Gastrocnemius medialis (tissue), 4 donors: ENCODE data around the gene OR2T5. TPM values are rescaled to one million over a fixed set of nuclear protein-coding genes. Genes with fewer than 3 reads are reported as not detected.
"Not testable (repeated sequence)": the region's sequence is repeated elsewhere in the genome, so short reads cannot be mapped to it uniquely, and the experiment has no call there.

Experiments
- ATAC-seq, 2 donors: fragments of 150-250 bp; one replicate each; pipeline ENCODE4 v1.9.1; 2016
- DNase-seq, 2 donors: peaks; one replicate each; pipeline ENCODE4 v3.0.0-alpha.2; 2019
- H3K27ac ChIP-seq, 4 donors: fragments of 200-600 bp; sonication (generic); 1 replicate in 1 of 4; 2 replicates in 3 of 4; pipeline ENCODE4 v1.5.1; 2016 to 2018; ENCODE audit warnings: mild to moderate bottlenecking in 2 of 4, moderate library complexity in 1 of 4
- H3K27me3 ChIP-seq, 3 donors: fragments of 200-600 bp; sonication (generic) in 2 of 3; 1 replicate in 1 of 3; 2 replicates in 2 of 3; pipeline versions ENCODE4 v1.5.1 to v1.6.0; 2016 to 2019; ENCODE audit warnings: mild to moderate bottlenecking in 1 of 3, moderate library complexity in 1 of 3
- H3K36me3 ChIP-seq, 2 donors: fragments of 200-600 bp; sonication (generic) in 1 of 2; one replicate each; pipeline ENCODE4 v1.5.1; 2017 to 2018
- H3K4me1 ChIP-seq, 2 donors: fragments of 200-600 bp; sonication (generic) in 1 of 2; one replicate each; pipeline ENCODE4 v1.5.1; 2016 to 2017; ENCODE audit warnings: mild to moderate bottlenecking in 2 of 2
- H3K4me3 ChIP-seq, 4 donors: fragments of 200-600 bp; sonication (generic) in 3 of 4; 1 replicate in 1 of 4; 2 replicates in 3 of 4; pipeline ENCODE4 v1.5.1; 2016 to 2019; ENCODE audit warnings: mild to moderate bottlenecking in 2 of 4
- H3K9me3 ChIP-seq, 3 donors: fragments of 200-600 bp; sonication (generic) in 2 of 3; 1 replicate in 1 of 3; 2 replicates in 2 of 3; pipeline ENCODE4 v1.5.1; 2016 to 2019
- CTCF ChIP-seq, 5 experiments: fragments of 450-650 bp in 3 of 5; fragments of 200-600 bp in 2 of 5; sonication (generic) in 2 of 5; IDR thresholded peaks in 4 of 5; conservative IDR thresholded peaks in 1 of 5; 1 replicate in 4 of 5; 2 replicates in 1 of 5; pipeline ENCODE4 v1.5.1; 2016 to 2019; ENCODE audit warnings: antibody characterized with exemption in 5 of 5, mild to moderate bottlenecking in 3 of 5, moderate library complexity in 3 of 5
- POLR2A ChIP-seq, 2 donors: fragments of 450-650 bp; IDR thresholded peaks; one replicate each; pipeline ENCODE4 v1.6.1; 2017; ENCODE audit warnings: antibody characterized with exemption in 2 of 2, mild to moderate bottlenecking in 2 of 2, moderate library complexity in 2 of 2
- in situ Hi-C, 4 donors: fragments of 200-750 bp; cut with MboI; loops; one replicate each; pipeline versions ENCODE4 v1.15.0 to v1.8.0; 2017; ENCODE audit warnings: low sequenced_read_pairs in 4 of 4
- intact Hi-C: fragments of 100-400 bp; cut with DNase I; formaldehyde crosslinking; loops from one replicate; pipeline ENCODE4 v1.15.1; 2023; ENCODE audit warnings: low total_unique reads
- total RNA-seq, 4 donors: library from RNA; depleted of rRNA; stranded (reverse); fragments of >200 nt; gene quantifications; one replicate each; pipeline versions ENCODE4 v1.1.0 to v1.2.3, GENCODE V29; 2016

The OR2T5 gene
- total RNA-seq, 4 donors from 2014 or later, result not detected

- H3K4me1 ChIP-seq, H3K36me3 ChIP-seq, H3K4me3 ChIP-seq, ATAC-seq, DNase-seq, H3K27me3 ChIP-seq, H3K9me3 ChIP-seq, intact Hi-C loops, H3K27ac ChIP-seq, in situ Hi-C loops: not testable (repeated sequence)
Measured at GRCh38 chr1:248456635-248457034, 31.8 kb upstream of the OR2T5 start.

- intact Hi-C loops, H3K36me3 ChIP-seq, H3K27me3 ChIP-seq: not testable (repeated sequence)
Measured at GRCh38 chr1:248459117-248459516, 29.3 kb upstream of the OR2T5 start.

GRCh38 chr1:248471154-248471553 is 17.2 kb upstream of the OR2T5 start:
- in situ Hi-C loops (no loop called here), intact Hi-C loops (no loop called here)
- ATAC-seq (no peak), DNase-seq (no peak)
- Histone ChIP-seq H3K27ac (no peak overlapping the region), H3K4me1 (no peaks in the 10 kb centered on the region), H3K4me3 (no peak overlapping the region), H3K36me3 (no peaks in the 10 kb centered on the region), H3K27me3 (no peaks in the 10 kb centered on the region), H3K9me3 (no peaks in the 10 kb centered on the region)
- TF ChIP-seq CTCF (IDR thresholded peaks at IDR 0.05 in 4 of 5, conservative IDR thresholded peaks at IDR 0.05 in 1 of 5), result no peak
- TF ChIP-seq POLR2A (IDR thresholded peaks at IDR 0.05), result no peak

More at GRCh38 chr1:248459117-248459516, 29.3 kb upstream of the OR2T5 start:
- H3K4me3 ChIP-seq, H3K9me3 ChIP-seq, ATAC-seq, DNase-seq, H3K27ac ChIP-seq, in situ Hi-C loops, H3K4me1 ChIP-seq: not testable (repeated sequence)

GRCh38 chr1:248472111-248472510 is 16.3 kb upstream of the OR2T5 start:
- ATAC-seq, DNase-seq, H3K36me3 ChIP-seq, in situ Hi-C loops, H3K4me1 ChIP-seq, H3K27me3 ChIP-seq, H3K9me3 ChIP-seq, H3K27ac ChIP-seq, H3K4me3 ChIP-seq, intact Hi-C loops: not testable (repeated sequence)

- ATAC-seq, intact Hi-C loops, in situ Hi-C loops, H3K4me1 ChIP-seq, H3K9me3 ChIP-seq, DNase-seq, H3K4me3 ChIP-seq, H3K27ac ChIP-seq, H3K27me3 ChIP-seq, H3K36me3 ChIP-seq: not testable (repeated sequence)
Measured at GRCh38 chr1:248473051-248473450, 15.3 kb upstream of the OR2T5 start, which contains the start of gene OR2T3. Gene OR2T3 (plus strand): TSS chr1:248473351. CDS start chr1:248473351, 0 bp downstream.

GRCh38 chr1:248475660-248476059 is 12.7 kb upstream of the OR2T5 start:
- in situ Hi-C loops, DNase-seq, H3K27ac ChIP-seq, H3K9me3 ChIP-seq, H3K27me3 ChIP-seq, H3K4me1 ChIP-seq, intact Hi-C loops, ATAC-seq, H3K4me3 ChIP-seq, H3K36me3 ChIP-seq: not testable (repeated sequence)

GRCh38 chr1:248481686-248482579 is 6.5 kb upstream of the OR2T5 start:
- H3K4me1 ChIP-seq, H3K4me3 ChIP-seq, DNase-seq, H3K27me3 ChIP-seq, in situ Hi-C loops, H3K27ac ChIP-seq, ATAC-seq, intact Hi-C loops, H3K9me3 ChIP-seq, H3K36me3 ChIP-seq: not testable (repeated sequence)

GRCh38 chr1:248496661-248497060 is 8.3 kb downstream of the OR2T5 start:
- H3K27me3 ChIP-seq, H3K4me1 ChIP-seq, DNase-seq, H3K27ac ChIP-seq, ATAC-seq, in situ Hi-C loops, H3K4me3 ChIP-seq, H3K36me3 ChIP-seq, intact Hi-C loops, H3K9me3 ChIP-seq: not testable (repeated sequence)

- H3K4me3 ChIP-seq, intact Hi-C loops, H3K9me3 ChIP-seq, in situ Hi-C loops, ATAC-seq, DNase-seq, H3K36me3 ChIP-seq, H3K27me3 ChIP-seq, H3K27ac ChIP-seq, H3K4me1 ChIP-seq: not testable (repeated sequence)
Measured at GRCh38 chr1:248500305-248501035, 12.1 kb downstream of the OR2T5 start.

- DNase-seq, ATAC-seq, H3K27me3 ChIP-seq, intact Hi-C loops, H3K36me3 ChIP-seq, H3K4me1 ChIP-seq, H3K27ac ChIP-seq, H3K9me3 ChIP-seq, H3K4me3 ChIP-seq, in situ Hi-C loops: not testable (repeated sequence)
Measured at GRCh38 chr1:248507773-248508172, 19.4 kb downstream of the OR2T5 start, which contains the start of gene OR2G6. Gene OR2G6 (plus strand): TSS chr1:248508073. CDS start chr1:248521647, 13,574 bp downstream.
